Epidermal melanocyte (primary cell): ENCODE measurements around the gene DNAH17.

Experiments used
- DNase-seq: peaks from one replicate; pipeline ENCODE4 v3.0.0; 2011; ENCODE audit warnings: low spot score; ENCODE audit not compliant: insufficient read length

DNAH17 gene

GRCh38 chr17:78460176-78460675 is 117.0 kb downstream of the DNAH17 start:
- no peak for DNase-seq

- DNase-seq, result no peak
Measured at GRCh38 chr17:78459696-78460095, 117.5 kb downstream of the DNAH17 start.

DNA sequence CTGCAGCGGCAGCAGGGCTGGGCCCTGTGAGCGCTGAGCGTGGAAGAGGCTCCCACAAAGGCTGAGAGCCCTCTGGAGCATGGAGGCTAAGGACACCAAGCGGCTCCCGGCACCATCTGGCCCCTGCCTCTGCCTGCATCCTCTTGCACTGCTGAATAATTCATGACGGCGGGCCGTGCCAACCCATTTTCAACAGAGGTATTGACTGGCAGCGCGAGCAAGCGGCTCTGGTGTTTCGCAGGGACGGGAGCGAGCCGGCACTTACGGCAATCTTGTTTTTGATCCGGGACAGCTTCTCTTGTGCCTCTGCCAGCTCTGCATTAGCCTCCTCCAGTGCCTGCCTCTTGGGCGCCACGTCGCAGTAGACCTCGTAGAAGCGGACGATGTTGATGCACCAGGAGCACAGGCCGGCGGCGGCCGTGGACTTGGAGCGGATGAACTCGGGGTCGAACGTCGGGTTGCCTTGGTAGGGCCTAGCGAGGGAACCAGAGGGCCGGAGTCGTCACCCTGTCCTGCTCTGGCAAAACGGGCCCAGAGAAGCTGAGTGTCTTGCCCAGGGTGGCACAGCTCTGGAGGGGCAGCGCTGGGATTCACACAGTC is 118.4 kb downstream of the DNAH17 start:
- no peak for DNase-seq

- no peak for DNase-seq
Measured at GRCh38 chr17:78458091-78458490, 119.1 kb downstream of the DNAH17 start.

GRCh38 chr17:78454346-78454745 is 122.8 kb downstream of the DNAH17 start:
- no peak for DNase-seq

GRCh38 chr17:78451753-78452152 is 125.4 kb downstream of the DNAH17 start:
- no peak for DNase-seq

GRCh38 chr17:78450696-78451345 is 126.4 kb downstream of the DNAH17 start:
- no peak for DNase-seq

DNA sequence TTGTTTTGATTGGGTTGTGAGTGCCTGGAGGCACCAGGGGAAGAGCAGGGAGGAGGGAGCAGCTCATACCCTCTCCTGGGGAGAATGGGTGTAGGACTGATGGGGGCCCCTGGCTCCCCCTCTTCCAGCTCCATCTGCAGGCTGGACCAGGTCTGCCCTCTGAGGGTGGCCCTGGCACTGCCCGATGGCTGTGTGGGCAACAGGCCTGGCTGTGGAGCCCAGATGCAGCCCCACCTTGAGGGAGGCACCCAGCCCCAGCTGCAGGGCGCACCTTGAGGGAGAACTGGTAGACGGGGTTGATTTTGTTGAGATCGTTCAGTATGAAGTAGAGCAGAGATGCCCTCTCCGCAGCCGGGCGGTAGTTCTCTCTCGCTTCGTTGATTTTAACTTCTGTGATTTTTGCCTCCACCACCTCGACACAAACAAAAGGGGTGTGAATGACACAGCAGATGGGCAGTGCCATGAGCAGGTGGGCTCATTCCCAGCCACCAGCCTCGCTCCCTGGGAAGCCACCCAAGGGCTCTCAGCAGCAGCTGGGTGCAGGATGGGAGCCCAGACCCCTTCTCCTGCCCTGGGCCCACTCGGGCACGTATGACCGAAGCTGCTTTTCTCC is 127.1 kb downstream of the DNAH17 start:
- no peak for DNase-seq

DNA sequence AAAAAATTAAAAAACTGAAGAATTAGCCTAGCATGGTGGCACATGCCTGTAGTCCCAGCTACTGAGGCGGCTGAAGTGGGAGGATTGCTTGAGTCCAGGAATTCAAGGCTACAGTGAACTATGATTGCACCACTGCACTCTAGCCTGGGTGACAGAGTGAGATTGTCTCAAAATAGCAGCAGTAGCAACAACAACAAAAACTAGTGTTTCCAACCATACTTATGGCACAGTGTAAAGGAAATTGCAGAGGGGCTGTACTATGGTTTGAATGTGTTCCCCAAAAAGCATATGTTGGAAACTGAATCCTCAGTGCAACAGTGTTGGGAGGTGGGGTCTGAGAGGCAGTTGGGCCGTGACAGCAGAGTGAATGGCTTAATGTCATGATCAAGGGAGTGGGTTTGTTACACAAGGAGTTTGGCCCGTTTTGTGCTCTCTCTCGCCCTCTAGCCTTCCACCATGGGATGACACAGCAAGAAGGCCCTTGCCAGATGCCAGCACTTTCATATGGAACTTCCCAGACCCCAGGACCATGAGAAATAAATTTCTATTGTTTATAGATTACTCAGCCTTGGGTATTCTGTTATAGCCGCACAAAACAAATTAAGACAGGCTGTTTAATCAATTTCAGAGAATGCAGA is 128.7 kb downstream of the DNAH17 start:
- no peak for DNase-seq

DNA sequence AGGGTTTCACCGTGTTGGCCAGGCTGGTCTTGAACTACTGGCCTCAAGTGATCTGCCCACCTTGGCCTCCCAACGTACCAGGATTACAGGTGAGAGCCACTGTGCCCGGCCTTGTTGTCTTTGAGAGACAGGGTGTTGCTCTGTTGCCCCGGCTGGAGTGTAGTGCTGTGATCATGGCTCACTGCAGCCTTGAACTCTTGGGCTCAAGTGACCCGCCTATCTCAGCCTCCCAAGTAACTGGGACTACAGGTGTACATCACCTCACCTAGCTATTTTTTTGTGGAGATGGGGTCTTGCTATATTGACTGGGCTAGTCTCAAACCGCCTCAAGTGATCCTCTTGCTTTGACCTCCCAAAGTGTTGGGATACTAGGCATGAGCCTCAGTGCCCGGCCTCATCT is 130.4 kb downstream of the DNAH17 start:
- no peak for DNase-seq

DNA sequence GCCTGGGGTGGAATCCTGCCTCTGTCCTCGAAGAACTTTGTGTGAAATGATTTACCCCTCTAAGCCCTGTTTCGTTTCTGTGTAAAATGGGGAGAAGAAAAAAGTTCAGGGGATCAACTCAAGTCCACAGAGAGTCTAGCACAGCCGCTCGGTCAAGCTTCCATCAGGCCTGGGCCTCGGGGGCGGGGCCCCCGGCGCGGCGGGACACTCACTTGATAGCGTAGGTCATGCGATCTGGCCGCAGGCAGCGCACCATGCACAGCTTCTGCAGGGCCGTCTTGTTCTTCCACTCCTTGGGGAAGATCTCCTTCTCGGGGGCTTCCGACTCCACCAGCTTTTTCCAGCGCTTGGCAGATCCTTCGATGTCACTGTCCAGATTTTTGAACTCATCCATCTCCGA is 132.8 kb downstream of the DNAH17 start:
- DNase-seq, result no peak

- no peak for DNase-seq
Measured at GRCh38 chr17:78442648-78443218, 134.5 kb downstream of the DNAH17 start.

- DNase-seq, result no peak
Measured at GRCh38 chr17:78441271-78441971, 135.8 kb downstream of the DNAH17 start.

DNA sequence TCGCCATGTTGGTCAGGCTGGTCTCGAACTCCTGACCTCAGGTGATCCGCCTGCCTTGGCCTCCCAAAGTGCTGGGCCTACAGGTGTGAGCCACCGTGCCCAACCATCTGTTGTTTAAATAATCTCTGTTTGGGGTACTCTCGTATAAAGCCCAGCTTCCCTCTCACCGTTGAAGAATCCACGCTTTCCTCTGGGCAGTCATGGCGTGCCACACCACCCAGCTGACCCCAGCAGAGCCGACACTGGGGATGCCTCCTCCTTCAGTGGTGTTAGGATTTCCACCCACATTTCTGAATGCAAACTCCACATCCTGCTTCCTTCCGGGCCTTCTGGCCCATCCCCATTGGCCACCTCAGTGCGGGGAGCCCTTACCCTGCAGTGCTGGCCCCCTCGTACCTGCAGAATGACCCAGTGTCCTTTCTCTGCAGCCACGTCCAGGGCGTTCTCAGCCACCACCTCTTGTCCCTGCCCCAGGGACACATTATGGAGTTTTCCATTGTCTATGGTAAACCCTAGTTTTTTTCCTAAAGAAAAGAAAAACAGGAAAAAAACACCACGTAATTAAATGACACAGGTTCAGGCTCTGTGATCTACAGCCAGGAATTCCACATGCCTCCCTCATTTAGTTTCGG is 138.4 kb downstream of the DNAH17 start:
- no peak for DNase-seq

DNA sequence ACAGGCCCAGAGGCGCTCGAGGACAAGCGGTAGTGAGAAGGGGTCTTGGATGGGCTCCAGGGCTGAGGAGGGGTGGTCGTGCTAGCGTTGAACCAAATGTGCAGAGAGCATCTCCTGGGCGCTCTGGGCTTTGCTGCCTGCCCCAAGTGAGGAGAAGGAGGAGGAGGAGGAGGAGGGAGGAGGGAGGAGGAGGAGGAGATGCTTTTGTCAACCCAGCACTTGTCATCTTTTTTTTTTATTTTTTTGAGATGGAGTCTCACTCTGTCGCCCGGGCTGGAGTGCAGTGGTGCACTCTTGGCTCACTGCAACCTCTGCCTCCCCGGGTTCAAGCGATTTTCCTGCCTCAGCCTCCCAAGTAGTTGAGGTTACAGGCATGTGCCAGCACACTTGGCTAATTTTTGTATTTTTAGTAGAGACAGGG is 138.9 kb downstream of the DNAH17 start:
- no peak for DNase-seq

GRCh38 chr17:78437508-78438169 is 139.6 kb downstream of the DNAH17 start:
- DNase-seq, result no peak

GRCh38 chr17:78435330-78436005 is 141.7 kb downstream of the DNAH17 start:
- no peak for DNase-seq

DNA sequence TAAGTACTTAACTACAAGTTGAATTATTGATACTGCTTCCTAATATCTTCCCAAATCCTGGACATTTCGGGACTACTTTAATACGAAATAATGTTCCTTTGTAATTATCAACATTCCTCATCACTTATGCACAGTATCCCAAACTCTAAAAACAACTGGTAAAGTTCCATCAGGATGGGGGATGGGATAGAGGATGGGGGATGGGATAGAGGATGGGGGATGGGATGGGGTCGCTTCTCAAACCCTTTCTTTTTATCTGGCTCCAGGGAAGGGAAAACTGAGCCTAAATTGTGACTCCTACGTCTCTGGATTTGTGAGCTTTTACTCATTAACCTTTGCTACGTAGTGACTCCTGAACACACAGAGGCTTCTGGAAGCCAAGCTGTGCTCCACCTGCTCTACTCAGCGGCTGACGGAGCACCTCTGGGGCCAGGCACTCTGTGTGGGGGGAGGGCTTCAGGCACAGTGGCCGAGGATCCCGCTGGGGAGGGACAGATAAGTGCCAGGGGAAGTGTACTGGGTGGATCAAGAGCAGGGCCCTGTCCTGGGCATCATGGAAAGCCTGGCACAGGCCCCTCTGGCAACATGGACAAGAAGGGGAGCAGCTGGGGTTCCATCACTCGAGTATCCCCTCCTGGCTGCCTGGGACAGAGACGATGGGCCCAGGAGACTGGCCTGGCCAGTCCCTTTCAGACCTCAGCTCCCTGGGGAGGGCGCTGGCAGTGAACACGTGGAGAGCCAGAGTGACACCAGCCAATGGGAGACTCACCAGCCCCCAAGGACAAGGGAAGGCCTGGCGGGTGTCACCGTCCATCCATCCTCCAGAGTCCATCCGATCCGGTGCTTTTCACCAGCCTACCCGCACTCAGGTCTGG is 142.5 kb downstream of the DNAH17 start:
- no peak for DNase-seq
